Measurements from ENCODE around the gene SRP9.
"Not testable (repeated sequence)": the region's sequence is repeated elsewhere in the genome, so short reads cannot be mapped to it uniquely, and the experiment has no call there.

SRP9 gene

DNA sequence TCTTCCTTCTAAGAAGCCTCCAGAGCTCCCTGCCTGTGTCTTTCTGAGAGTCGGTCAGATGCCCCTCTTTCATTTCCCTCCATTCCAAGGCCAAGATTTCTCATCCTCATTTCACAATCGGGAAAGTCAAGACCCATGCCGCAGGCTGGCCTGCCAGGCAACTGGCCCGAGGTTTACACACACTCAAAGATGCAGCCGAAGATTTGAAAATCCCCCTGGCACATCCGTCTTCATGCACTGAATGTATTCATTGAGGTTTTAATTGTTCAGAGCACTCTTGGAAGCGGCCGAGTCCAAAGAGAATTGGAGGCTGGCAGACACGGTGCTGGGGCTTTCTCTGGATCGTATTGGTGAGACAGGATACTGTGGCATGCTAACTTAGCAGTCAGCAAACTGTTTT is 29.1 kb upstream of the SRP9 start:
- Mint-ChIP-seq H3K9me3 (no peaks in the 10 kb centered on the region), H3K4me1 (no peaks in the 10 kb centered on the region), H3K36me3 (no peaks in the 10 kb centered on the region), H3K27ac (no peak overlapping the region), H3K27me3 (peaks cover 5% of the 10 kb centered on the region), H3K4me3 (no peak overlapping the region)
- DNase-seq, result no peak
- CTCF ChIA-PET, result interaction anchor here (1.2 kb wide), 1 partner anchor 8 kb away, joined by 3 read pairs; no protein-coding TSS in a partner anchor

DNA sequence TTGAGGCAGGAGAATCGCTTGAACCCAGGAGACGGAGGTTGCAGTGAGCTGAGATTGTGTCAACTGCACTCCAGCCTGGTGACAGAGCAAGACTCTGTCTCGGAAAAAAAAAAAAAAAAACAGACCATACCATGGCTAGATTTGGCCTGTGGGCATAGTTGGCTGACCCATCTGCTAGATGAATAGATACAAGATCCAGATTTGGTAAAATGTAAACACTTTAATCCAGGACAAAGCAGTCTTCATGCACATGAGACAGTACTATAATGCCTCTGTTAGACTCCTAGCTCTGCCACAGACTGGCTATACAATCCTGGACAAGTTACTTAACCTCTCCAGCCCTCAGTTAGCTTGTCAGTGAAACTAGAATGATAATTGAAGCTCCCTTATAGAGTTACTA is 27.9 kb upstream of the SRP9 start:
- no peaks in the 10 kb centered on the region for H3K4me1 Mint-ChIP-seq
- no peak overlapping the region for H3K27ac Mint-ChIP-seq
- H3K27me3 Mint-ChIP-seq, result peaks cover 5% of the 10 kb centered on the region
- CTCF ChIA-PET, result no interaction called here
- no peak for DNase-seq
- H3K4me3 Mint-ChIP-seq, result no peak overlapping the region
- H3K9me3 Mint-ChIP-seq, result no peaks in the 10 kb centered on the region
- H3K36me3 Mint-ChIP-seq, result no peaks in the 10 kb centered on the region

- no peak for DNase-seq
- Mint-ChIP-seq H3K27me3 (peaks cover 5% of the 10 kb centered on the region), H3K9me3 (no peaks in the 10 kb centered on the region), H3K27ac (no peak overlapping the region), H3K4me1 (peaks cover 3% of the 10 kb centered on the region), H3K4me3 (no peak overlapping the region), H3K36me3 (no peaks in the 10 kb centered on the region)
- CTCF ChIA-PET, result no interaction called here
These were observed 27.2 kb upstream of the SRP9 start for GRCh38 chr1:225750420-225750819.

DNA sequence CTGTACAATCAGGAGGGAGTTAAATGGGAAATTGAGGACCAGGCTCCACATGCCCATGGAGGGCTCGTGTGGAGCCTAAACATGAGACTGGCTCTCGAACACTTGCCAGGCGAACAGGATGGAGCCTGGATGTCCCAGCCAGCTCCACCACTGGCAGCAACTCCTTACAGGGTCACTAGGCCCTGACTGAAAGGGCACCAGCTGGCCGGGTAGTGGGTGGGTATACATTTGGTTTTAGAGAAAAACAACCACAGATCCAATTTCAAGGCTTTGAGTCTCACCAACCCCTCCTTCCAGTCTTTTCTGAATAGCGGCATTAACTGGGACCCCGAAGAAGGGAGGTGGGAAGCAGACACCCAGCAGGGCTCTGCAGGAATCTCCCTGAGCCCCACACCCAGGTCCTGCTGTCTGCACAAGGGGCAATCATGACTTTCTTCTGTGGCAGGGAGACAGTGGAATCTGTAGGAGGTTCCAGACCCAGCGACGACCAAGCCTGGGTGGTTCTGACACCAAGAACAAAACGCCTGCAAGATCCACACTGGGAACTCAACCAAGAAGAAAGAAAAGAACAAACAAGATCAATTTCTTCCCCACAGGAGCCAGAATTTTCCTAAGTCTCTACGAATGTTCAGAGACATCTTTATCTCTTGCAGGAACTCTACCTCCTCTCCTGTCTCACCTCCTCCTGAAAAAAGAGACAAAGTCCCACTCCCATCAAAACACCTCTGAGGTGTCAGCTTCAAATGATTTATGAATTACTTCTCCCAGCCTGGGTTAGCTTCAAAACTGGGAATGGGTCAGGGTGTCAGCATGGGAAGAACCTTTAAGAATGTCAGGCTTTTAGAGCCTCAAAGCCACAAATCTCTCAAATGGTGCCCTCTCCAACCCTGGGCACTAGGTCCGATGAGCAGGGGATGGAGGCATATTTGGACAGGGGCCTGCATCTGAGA is 26.5 kb upstream of the SRP9 start:
- Mint-ChIP-seq H3K4me3 (no peak overlapping the region), H3K4me1 (peaks cover 6% of the 10 kb centered on the region), H3K27me3 (peaks cover 12% of the 10 kb centered on the region), H3K36me3 (no peaks in the 10 kb centered on the region), H3K27ac (peak overlapping the region; percentile 33), H3K9me3 (no peaks in the 10 kb centered on the region)
- CTCF ChIA-PET, result interaction anchor here (1.3 kb wide), 1 partner anchor 13 kb away, joined by 3 read pairs; no protein-coding TSS in a partner anchor
- no peak for DNase-seq

DNA sequence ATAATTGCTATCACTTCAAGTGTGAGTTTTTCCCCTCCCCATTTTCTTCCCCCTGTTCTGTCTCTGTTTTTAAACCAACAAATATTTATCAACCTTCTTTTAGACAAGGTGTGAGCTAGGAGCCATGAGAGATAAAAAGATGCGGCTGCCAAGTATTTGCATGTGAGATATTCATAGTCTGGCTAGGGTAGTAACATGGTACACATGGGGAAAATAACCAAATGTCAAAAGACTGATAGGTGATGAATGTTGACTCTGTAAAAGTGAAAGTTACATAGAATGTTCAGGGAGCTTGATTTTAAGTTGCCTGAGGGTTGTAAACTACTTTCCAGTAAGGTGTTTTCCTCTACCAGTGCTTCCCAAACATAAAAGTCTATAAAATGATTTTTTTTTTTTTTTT is 25.4 kb upstream of the SRP9 start:
- CTCF ChIA-PET, result interaction anchor here (1.3 kb wide), 1 partner anchor 12 kb away, joined by 3 read pairs; no protein-coding TSS in a partner anchor
- H3K4me1 Mint-ChIP-seq, result peaks cover 6% of the 10 kb centered on the region

DNA sequence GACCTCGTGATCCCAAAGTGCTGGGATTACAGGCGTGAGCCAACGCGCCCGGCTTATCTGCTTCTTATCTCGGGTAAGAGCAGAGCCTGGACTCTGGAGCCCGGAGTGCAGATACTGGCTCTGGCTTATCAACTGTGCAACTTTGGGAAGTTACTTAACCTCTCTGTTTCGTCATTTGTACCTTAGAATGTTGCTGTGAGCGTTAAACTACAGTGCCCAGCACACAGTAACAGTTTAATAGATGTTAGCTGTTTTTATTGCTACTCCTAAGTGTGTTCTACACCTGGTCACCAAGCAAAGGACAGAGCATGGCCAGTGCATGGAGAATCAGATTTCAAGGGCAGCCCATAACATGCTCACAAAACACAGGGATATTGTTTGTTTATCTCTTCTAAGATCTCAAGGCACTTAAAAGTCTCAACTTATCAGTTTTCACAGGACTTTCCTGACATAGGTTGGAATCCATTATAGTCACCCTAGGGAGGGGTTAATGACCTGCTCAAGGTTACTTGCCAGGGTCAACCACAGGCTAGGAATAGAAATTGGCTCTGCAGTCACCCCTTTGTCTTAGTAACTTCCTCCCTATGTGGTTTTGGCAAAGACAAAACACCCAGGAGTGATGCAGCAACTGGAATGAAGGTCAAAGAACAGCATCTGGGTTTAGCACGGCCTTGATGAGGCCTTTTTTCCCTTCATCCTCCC is 22.5 kb upstream of the SRP9 start:
- peaks cover 29% of the 10 kb centered on the region for H3K27me3 Mint-ChIP-seq
- peaks cover 6% of the 10 kb centered on the region for H3K4me1 Mint-ChIP-seq
- H3K36me3 Mint-ChIP-seq, result no peaks in the 10 kb centered on the region
- CTCF ChIA-PET, result no interaction called here
- H3K4me3 Mint-ChIP-seq, result no peak overlapping the region
- H3K9me3 Mint-ChIP-seq, result no peaks in the 10 kb centered on the region
- no peak for DNase-seq
- H3K27ac Mint-ChIP-seq, result no peak overlapping the region

More for the DNA sequence above, 25.4 kb upstream of the SRP9 start:
- no peak overlapping the region for H3K27ac Mint-ChIP-seq
- no peaks in the 10 kb centered on the region for H3K36me3 Mint-ChIP-seq
- H3K4me3 Mint-ChIP-seq, result no peak overlapping the region
- DNase-seq, result no peak
- peaks cover 14% of the 10 kb centered on the region for H3K27me3 Mint-ChIP-seq
- no peaks in the 10 kb centered on the region for H3K9me3 Mint-ChIP-seq

DNA sequence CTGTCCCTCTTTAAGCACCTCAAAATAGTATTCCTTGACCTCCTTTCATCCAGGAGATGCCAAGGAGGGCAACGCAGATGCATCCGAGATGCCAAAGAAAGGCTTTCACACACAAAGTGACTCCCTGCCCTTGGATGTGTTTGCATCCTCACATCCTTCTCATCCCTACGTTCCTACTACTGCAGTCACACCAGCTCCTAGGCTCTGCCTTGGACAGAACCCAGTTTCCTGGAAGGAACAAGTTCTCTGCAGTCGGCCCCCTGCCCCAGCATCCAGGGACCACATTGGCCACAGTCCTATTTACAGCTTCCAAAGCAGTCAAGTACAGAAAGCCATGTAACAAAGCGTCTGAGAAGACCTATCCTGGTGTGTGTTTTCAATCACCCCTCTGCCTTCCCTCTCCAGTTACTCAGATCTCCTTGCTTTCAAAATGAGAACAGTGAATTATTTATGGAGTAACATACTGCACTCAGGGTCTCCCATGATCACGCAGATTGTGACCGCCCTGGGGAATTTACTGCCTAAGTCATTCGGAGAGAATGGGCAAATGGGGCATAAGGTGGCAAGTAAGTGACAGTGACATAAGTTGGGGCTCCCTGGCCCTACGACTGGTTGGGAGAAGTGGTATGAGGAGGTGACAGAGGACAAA is 21.8 kb upstream of the SRP9 start:
- H3K36me3 Mint-ChIP-seq, result no peaks in the 10 kb centered on the region
- DNase-seq, result no peak
- peaks cover 6% of the 10 kb centered on the region for H3K4me1 Mint-ChIP-seq
- H3K4me3 Mint-ChIP-seq, result no peak overlapping the region
- H3K27me3 Mint-ChIP-seq, result peaks cover 24% of the 10 kb centered on the region
- no peak overlapping the region for H3K27ac Mint-ChIP-seq
- CTCF ChIA-PET, result interaction anchor here (1.5 kb wide), 1 partner anchor 8 kb away, joined by 3 read pairs; no protein-coding TSS in a partner anchor
- H3K9me3 Mint-ChIP-seq, result no peaks in the 10 kb centered on the region

GRCh38 chr1:225757927-225758656 is 19.5 kb upstream of the SRP9 start:
- Mint-ChIP-seq H3K4me3 (no peak overlapping the region), H3K27me3 (peaks cover 28% of the 10 kb centered on the region), H3K27ac (no peak overlapping the region), H3K36me3 (no peaks in the 10 kb centered on the region), H3K9me3 (no peaks in the 10 kb centered on the region), H3K4me1 (peaks cover 6% of the 10 kb centered on the region)
- CTCF ChIA-PET, result no interaction called here
- DNase-seq, result no peak

DNA sequence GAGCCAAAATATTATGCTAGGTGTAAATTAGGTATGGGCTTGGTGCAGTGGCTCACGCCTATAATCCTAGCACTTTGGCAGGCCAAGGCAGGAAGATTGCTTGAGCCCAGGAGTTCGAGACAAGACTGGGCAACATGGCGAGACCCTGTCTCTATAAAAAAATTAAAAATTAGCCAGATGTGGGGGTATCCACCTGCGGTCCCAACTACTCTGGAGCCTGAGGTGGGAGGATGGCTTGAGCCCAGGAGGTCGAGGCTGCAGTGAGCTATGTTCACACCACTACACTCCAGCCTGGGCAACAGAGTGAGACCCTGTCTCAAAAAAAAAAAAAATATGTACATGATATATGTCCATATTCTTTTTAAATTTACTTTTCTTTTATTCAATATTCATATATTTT is 17.7 kb upstream of the SRP9 start:
- Mint-ChIP-seq H3K27ac (peak overlapping the region; percentile 52), H3K27me3 (peaks cover 38% of the 10 kb centered on the region)
- H3K9me3 Mint-ChIP-seq, CTCF ChIA-PET, H3K4me3 Mint-ChIP-seq, H3K36me3 Mint-ChIP-seq, DNase-seq, H3K4me1 Mint-ChIP-seq: not testable (repeated sequence)

DNA sequence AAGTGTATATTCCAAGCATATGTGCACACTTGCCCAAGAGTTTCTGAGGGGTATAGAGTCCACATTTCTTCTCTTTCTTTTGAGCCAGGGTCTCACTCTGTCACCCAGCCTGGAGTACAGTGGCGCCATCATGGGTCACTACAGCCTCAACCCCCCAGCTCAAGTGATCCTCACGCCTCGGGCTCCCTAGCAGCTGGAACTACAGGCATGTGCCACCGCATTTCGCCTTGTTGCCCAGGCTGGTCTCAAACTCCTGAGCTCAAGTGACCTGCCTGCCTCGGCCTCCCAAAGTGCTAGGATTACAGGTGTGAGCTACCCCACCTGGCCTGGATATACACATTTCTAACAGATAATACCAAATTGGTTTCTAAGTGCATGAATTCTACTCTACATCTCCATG is 17.1 kb upstream of the SRP9 start:
- Mint-ChIP-seq H3K36me3 (no peaks in the 10 kb centered on the region), H3K9me3 (no peaks in the 10 kb centered on the region), H3K4me1 (peaks cover 2% of the 10 kb centered on the region), H3K27ac (no peak overlapping the region), H3K27me3 (peaks cover 37% of the 10 kb centered on the region), H3K4me3 (no peak overlapping the region)
- no peak for DNase-seq
- CTCF ChIA-PET, result interaction anchor here (0.7 kb wide), 1 partner anchor 12 kb away, joined by 4 read pairs; no protein-coding TSS in a partner anchor

DNA sequence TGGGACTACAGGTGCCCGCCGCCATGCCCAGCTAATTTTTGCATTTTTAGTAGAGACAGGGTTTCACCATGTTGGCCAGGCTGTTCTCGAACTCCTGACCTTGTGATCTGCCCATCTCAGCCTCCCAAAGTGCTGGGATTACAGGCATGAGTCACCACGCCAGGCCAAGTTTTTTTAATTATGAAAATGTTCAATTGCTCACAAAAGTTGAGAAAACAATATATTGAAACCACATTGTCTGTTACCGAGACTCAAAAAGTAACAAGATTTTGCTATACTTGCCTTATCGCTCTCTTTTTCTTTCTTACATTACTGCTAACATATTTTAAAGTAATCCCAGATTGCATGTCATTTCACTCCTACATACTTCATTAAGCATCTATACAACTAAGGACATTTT is 16.2 kb upstream of the SRP9 start:
- H3K27me3 Mint-ChIP-seq, result peaks cover 29% of the 10 kb centered on the region
- H3K4me1 Mint-ChIP-seq, H3K4me3 Mint-ChIP-seq, H3K27ac Mint-ChIP-seq, DNase-seq, H3K36me3 Mint-ChIP-seq, H3K9me3 Mint-ChIP-seq, CTCF ChIA-PET: not testable (repeated sequence)

GRCh38 chr1:225762002-225762441 is 15.6 kb upstream of the SRP9 start:
- CTCF ChIA-PET, result no interaction called here
- no peak overlapping the region for H3K4me3 Mint-ChIP-seq
- peaks cover 29% of the 10 kb centered on the region for H3K27me3 Mint-ChIP-seq
- H3K27ac Mint-ChIP-seq, result no peak overlapping the region
- no peaks in the 10 kb centered on the region for H3K9me3 Mint-ChIP-seq
- no peak for DNase-seq
- no peaks in the 10 kb centered on the region for H3K4me1 Mint-ChIP-seq
- no peaks in the 10 kb centered on the region for H3K36me3 Mint-ChIP-seq

- Mint-ChIP-seq H3K4me1 (no peaks in the 10 kb centered on the region), H3K36me3 (no peaks in the 10 kb centered on the region), H3K9me3 (no peaks in the 10 kb centered on the region), H3K27ac (no peak overlapping the region), H3K4me3 (no peak overlapping the region), H3K27me3 (peaks cover 30% of the 10 kb centered on the region)
- DNase-seq, result no peak
- CTCF ChIA-PET, result no interaction called here
These were observed 15.2 kb upstream of the SRP9 start for GRCh38 chr1:225762444-225762843.
